Measurements from ENCODE around the gene AGR2. TPM values are rescaled to one million over a fixed set of nuclear protein-coding genes. Genes with fewer than 3 reads are reported as not detected.

Gene AGR2
- total RNA-seq, 1 donor from 2014 or later = not detected

DNA sequence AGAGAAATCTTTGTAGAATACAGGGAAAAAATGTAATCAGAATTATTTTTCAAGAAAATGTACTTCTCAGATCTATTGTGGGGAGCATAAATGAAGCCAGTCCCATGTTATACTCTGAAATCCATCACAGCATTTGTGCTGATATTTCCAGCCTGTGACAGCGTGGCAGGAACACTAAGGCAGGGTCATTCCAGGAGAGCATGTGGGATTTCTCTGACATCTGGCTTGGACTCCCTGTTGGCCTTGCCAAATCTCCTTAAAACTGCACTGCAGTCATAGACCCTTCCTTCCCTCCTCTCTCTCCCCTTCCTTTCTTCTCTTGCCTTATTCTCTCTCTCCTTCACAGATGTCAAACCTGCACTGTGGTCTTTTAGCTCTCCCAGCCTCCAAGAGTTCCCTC is 57.7 kb downstream of the AGR2 start:
- DNase-seq = peak; percentile 47
- peaks cover 42% of the 10 kb centered on the region for H3K4me1 ChIP-seq
- no peak overlapping the region for H3K4me3 ChIP-seq
- intact Hi-C loops (cut with micrococcal nuclease) = no loop called here
- H3K27ac ChIP-seq (replicated peaks) = peak overlapping the region; percentile 55
- no peaks in the 10 kb centered on the region for H3K9me3 ChIP-seq (replicated peaks)
- no peaks in the 10 kb centered on the region for H3K27me3 ChIP-seq (ENCODE audit: low read depth)
- no peaks in the 10 kb centered on the region for H3K36me3 ChIP-seq
- TF ChIP-seq, protein P1, sequence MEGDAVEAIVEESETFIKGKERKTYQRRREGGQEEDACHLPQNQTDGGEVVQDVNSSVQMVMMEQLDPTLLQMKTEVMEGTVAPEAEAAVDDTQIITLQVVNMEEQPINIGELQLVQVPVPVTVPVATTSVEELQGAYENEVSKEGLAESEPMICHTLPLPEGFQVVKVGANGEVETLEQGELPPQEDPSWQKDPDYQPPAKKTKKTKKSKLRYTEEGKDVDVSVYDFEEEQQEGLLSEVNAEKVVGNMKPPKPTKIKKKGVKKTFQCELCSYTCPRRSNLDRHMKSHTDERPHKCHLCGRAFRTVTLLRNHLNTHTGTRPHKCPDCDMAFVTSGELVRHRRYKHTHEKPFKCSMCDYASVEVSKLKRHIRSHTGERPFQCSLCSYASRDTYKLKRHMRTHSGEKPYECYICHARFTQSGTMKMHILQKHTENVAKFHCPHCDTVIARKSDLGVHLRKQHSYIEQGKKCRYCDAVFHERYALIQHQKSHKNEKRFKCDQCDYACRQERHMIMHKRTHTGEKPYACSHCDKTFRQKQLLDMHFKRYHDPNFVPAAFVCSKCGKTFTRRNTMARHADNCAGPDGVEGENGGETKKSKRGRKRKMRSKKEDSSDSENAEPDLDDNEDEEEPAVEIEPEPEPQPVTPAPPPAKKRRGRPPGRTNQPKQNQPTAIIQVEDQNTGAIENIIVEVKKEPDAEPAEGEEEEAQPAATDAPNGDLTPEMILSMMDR (IDR thresholded peaks at IDR 0.05; ENCODE audit: borderline replicate concordance) = no peak

DNA sequence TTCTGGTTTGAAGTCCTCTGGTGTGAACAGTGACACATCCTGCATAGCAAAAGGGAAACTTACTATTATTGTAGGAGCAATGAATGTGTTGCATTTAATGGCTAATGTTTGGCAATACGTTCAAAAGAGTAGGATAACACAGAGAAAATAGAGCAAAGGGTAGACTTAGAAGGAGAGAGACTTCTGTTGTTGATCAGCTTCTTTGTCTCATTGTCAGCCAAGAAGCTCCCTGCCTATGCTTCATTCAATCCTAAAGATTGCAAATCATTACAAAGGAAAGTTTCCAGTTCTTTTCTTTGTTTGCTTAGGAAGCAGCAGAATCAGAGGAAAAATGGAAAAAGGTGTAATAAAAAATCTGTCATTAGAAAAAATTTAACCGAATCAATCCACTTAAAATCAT is 59.2 kb downstream of the AGR2 start:
- peaks cover 55% of the 10 kb centered on the region for H3K4me1 ChIP-seq
- no peaks in the 10 kb centered on the region for H3K27me3 ChIP-seq (ENCODE audit: low read depth)
- H3K4me3 ChIP-seq = no peak overlapping the region
- intact Hi-C loops (cut with micrococcal nuclease) = no loop called here
- DNase-seq = no peak
- H3K27ac ChIP-seq (replicated peaks) = no peak overlapping the region
- no peaks in the 10 kb centered on the region for H3K36me3 ChIP-seq
- H3K9me3 ChIP-seq (replicated peaks) = no peaks in the 10 kb centered on the region
- TF ChIP-seq, protein P1 (IDR thresholded peaks at IDR 0.05; ENCODE audit: borderline replicate concordance) = no peak

DNA sequence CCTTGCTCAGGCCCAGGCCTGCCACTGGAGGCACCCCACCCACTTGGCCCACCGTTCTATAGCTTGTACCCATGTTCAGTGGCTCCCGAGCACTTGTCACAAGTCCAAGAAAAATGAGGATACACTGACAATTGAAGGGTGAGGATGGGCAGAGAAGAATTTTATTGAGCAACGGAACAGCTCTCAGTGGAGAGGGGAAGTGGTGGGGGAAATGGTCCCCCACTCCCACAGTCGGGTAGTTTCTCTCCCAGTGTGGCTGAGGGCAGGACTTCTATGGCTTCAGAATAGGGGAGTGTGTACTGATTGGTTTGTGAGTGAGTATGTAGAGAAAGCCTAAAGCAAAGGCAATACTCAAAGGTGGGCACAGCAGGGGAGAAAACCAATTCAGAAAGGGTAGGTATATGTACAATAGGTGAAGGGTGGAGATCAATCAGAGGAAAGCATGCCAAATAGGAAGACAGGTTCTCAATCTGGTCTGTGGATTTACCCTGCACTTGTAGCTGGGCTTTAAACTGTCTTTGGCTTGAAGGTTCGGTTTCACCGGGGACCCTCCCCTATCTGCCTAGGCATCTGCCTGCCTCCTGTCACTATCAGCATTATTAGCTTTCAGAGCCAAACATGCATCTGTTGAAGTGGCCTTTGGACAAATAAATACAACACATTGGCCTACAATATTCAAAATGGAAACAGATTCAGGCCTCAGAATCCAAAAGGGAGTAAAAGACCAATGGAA is 60.1 kb downstream of the AGR2 start:
- intact Hi-C loops (cut with micrococcal nuclease) = no loop called here
- H3K27ac ChIP-seq (replicated peaks) = peak overlapping the region; percentile 79

DNA sequence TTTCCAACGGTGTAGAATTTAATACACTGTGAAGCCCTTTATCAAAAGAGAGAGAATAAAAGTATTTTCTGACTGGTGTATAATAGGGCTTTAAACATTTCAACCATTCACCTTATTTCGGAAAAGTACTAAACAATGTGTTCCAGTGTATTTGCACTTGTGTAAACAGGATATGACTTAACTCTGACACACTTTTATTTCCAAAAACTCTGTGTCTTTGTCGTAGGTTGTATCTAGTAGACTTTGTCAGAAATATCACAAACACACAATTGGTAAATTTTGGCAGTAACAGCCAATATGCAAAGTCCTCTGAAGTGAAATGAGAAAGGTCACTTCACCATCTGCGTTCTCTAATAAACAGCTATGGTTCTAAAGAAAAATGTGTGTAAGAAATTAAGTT is 61.6 kb downstream of the AGR2 start:
- Histone ChIP-seq H3K27ac (replicated peaks) (peak overlapping the region; percentile 79), H3K36me3 (no peaks in the 10 kb centered on the region), H3K27me3 (ENCODE audit: low read depth) (no peaks in the 10 kb centered on the region), H3K4me1 (peaks cover 70% of the 10 kb centered on the region), H3K4me3 (no peak overlapping the region), H3K9me3 (replicated peaks) (no peaks in the 10 kb centered on the region)
- intact Hi-C loops (cut with micrococcal nuclease) = no loop called here
- TF ChIP-seq, protein P1 (IDR thresholded peaks at IDR 0.05; ENCODE audit: borderline replicate concordance) = no peak
- no peak for DNase-seq

More for the DNA sequence above, 60.1 kb downstream of the AGR2 start:
- no peak for DNase-seq
- Histone ChIP-seq H3K4me3 (no peak overlapping the region), H3K27me3 (ENCODE audit: low read depth) (no peaks in the 10 kb centered on the region), H3K9me3 (replicated peaks) (no peaks in the 10 kb centered on the region), H3K36me3 (no peaks in the 10 kb centered on the region), H3K4me1 (peaks cover 65% of the 10 kb centered on the region)
- TF ChIP-seq, protein P1 (IDR thresholded peaks at IDR 0.05; ENCODE audit: borderline replicate concordance) = no peak

DNA sequence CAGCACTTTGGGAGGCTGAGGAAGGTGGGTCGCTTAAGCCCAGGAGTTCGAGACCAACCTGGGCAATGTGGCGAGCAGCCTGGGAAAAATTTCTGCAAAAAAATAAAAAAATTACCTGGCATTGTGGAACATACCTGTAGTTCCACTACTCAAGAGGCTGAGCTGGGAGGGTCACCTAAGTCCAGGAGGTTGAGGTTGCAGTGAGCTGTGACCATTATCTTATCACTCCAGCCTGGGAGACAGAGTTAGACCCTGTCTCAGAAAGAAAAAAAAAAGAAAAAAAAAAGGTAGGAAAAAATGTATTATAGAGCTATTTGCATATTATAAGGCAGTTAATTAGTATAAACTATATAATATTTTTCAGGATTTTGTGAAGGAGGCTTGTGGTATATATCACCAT is 62.3 kb downstream of the AGR2 start:
- H3K27me3 ChIP-seq (ENCODE audit: low read depth) = no peaks in the 10 kb centered on the region
- TF ChIP-seq, protein P1 (IDR thresholded peaks at IDR 0.05; ENCODE audit: borderline replicate concordance) = no peak
- peak overlapping the region; percentile 79 for H3K27ac ChIP-seq (replicated peaks)
- H3K4me3 ChIP-seq = no peak overlapping the region
- intact Hi-C loops (cut with micrococcal nuclease) = no loop called here
- no peaks in the 10 kb centered on the region for H3K36me3 ChIP-seq
- no peaks in the 10 kb centered on the region for H3K9me3 ChIP-seq (replicated peaks)
- DNase-seq = no peak
- peaks cover 68% of the 10 kb centered on the region for H3K4me1 ChIP-seq

Other genes starting within 250 kb of the AGR2 start
- gene ANKMY2, start 159.2 kb downstream of the AGR2 start, total RNA-seq = 28.9 TPM
- 308 TPM for gene BZW2, start 158.8 kb downstream of the AGR2 start, total RNA-seq
- gene TSPAN13, start 51.2 kb downstream of the AGR2 start, total RNA-seq = 13.7 TPM
- gene AGR3, start 77.0 kb upstream of the AGR2 start, total RNA-seq = not detected

Measured in left ventricle myocardium inferior (tissue), 1 donor.